Breast epithelium (tissue), 4 donors: ENCODE data around the gene PRR29. TPM values are rescaled to one million over a fixed set of nuclear protein-coding genes. Genes with fewer than 3 reads are reported as not detected.

ENCODE experiments used
- DNase-seq, 2 donors: peaks; one replicate each; pipeline ENCODE4 v3.0.0-alpha.2; 2019; ENCODE audit warnings: low spot score in 2 of 2
- H3K27ac ChIP-seq, 2 donors: fragments of 200-600 bp; sonication (generic) in 1 of 2; one replicate each; pipeline ENCODE4 v1.5.1; 2016 to 2019; ENCODE audit warnings: mild to moderate bottlenecking in 1 of 2
- H3K27me3 ChIP-seq, 2 donors: fragments of 200-600 bp; sonication (generic) in 1 of 2; one replicate each; pipeline versions ENCODE4 v1.5.1 to v1.6.0; 2017 to 2019; ENCODE audit warnings: control low read depth in 1 of 2, mild to moderate bottlenecking in 1 of 2
- H3K36me3 ChIP-seq: fragments of 200-600 bp; one replicate; pipeline ENCODE4 v1.5.1; 2019
- H3K4me1 ChIP-seq, 2 donors: fragments of 200-600 bp; sonication (generic); one replicate each; pipeline ENCODE4 v1.5.1; 2016 to 2019; ENCODE audit warnings: control low read depth in 1 of 2
- H3K4me3 ChIP-seq, 3 donors: fragments of 200-600 bp; sonication (generic); 1 replicate in 2 of 3; 2 replicates in 1 of 3; pipeline ENCODE4 v1.5.1; 2016 to 2019; ENCODE audit warnings: mild to moderate bottlenecking in 3 of 3, moderate library complexity in 2 of 3
- H3K9me3 ChIP-seq, 2 donors: fragments of 200-600 bp; sonication (generic) in 1 of 2; one replicate each; pipeline ENCODE4 v1.5.1; 2016 to 2019; ENCODE audit warnings: control low read depth in 1 of 2
- CTCF ChIP-seq, 3 donors: fragments of 450-650 bp; IDR thresholded peaks; one replicate each; pipeline ENCODE4 v1.5.1; 2016 to 2017; ENCODE audit warnings: antibody characterized with exemption in 3 of 3, mild to moderate bottlenecking in 3 of 3, moderate library complexity in 3 of 3
- POLR2A ChIP-seq: fragments of 450-650 bp; IDR thresholded peaks from one replicate; pipeline ENCODE4 v1.6.1; 2016; ENCODE audit warnings: antibody characterized with exemption, mild to moderate bottlenecking, moderate library complexity
- POLR2AphosphoS5 ChIP-seq, 3 donors: sonication (generic); formaldehyde crosslinking; IDR thresholded peaks; one replicate each; pipeline ENCODE4 v1.6.1; 2017; ENCODE audit warnings: antibody characterized with exemption in 3 of 3
- intact Hi-C: fragments of 100-400 bp; cut with DNase I; formaldehyde crosslinking; loops from one replicate; pipeline ENCODE4 v1.15.1; 2023; ENCODE audit warnings: low total_unique reads
- total RNA-seq, 3 donors: library from RNA; depleted of rRNA; stranded (reverse); fragments of >200 nt; gene quantifications; one replicate each; pipeline ENCODE4 v1.1.0, GENCODE V29; 2016

PRR29 gene
- total RNA-seq, 3 donors from 2014 or later = 0.15 to 1.3 (median 0.16) TPM

GRCh38 chr17:63997341-63998048 lies 656 bp upstream of the PRR29 start:
- peak in 1 of 2 donors; percentile 58 for DNase-seq
- peak overlapping the region; percentile 13 to 22 for H3K27ac ChIP-seq
- no peaks in the 10 kb centered on the region for H3K27me3 ChIP-seq
- TF ChIP-seq POLR2A (no peak), POLR2AphosphoS5 (IDR thresholded peaks at IDR 0.05) (peak in 1 of 3 donors; percentile 17)
- peaks cover 0 to 8% of the 10 kb centered on the region in 2 donors for H3K4me1 ChIP-seq
- no peaks in the 10 kb centered on the region for H3K9me3 ChIP-seq
- intact Hi-C loops = loop anchor here (1.0 kb wide), 1 partner anchor 34 kb away; no protein-coding TSS in a partner anchor
- no peaks in the 10 kb centered on the region for H3K36me3 ChIP-seq
- peak overlapping the region; percentile 48 to 88 (median 71) for H3K4me3 ChIP-seq

- H3K36me3 ChIP-seq = no peaks in the 10 kb centered on the region
- TF ChIP-seq CTCF (IDR thresholded peaks at IDR 0.05) (no peak), POLR2AphosphoS5 (IDR thresholded peaks at IDR 0.05) (no peak), POLR2A (no peak)
- H3K27me3 ChIP-seq = no peaks in the 10 kb centered on the region
- no peaks in the 10 kb centered on the region for H3K9me3 ChIP-seq
- DNase-seq = peak in 1 of 2 donors; percentile 49
- H3K4me3 ChIP-seq = peak overlapping the region; percentile 48 to 88 (median 71)
- intact Hi-C loops = loop anchor here (1.0 kb wide), 1 partner anchor 36 kb away; no protein-coding TSS in a partner anchor
- peak overlapping the region in 1 of 2 donors; percentile 22 for H3K27ac ChIP-seq
- peaks cover 0 to 8% of the 10 kb centered on the region in 2 donors for H3K4me1 ChIP-seq
Measured at GRCh38 chr17:63998721-63999679, 849 bp downstream of the PRR29 start.

- H3K4me1 ChIP-seq = peaks cover 0 to 8% of the 10 kb centered on the region in 2 donors
- TF ChIP-seq POLR2AphosphoS5 (IDR thresholded peaks at IDR 0.05) (no peak), CTCF (IDR thresholded peaks at IDR 0.05) (no peak), POLR2A (no peak)
Measured at GRCh38 chr17:63999680-64000531, 1.8 kb downstream of the PRR29 start.

GRCh38 chr17:64001091-64001579 lies 3.0 kb downstream of the PRR29 start:
- DNase-seq = peak in 1 of 2 donors; percentile 37

More at GRCh38 chr17:63999680-64000531, 1.8 kb downstream of the PRR29 start:
- H3K9me3 ChIP-seq = no peaks in the 10 kb centered on the region
- H3K27ac ChIP-seq = no peak overlapping the region
- H3K4me3 ChIP-seq = no peak overlapping the region
- H3K36me3 ChIP-seq = no peaks in the 10 kb centered on the region
- intact Hi-C loops = no loop called here
- no peaks in the 10 kb centered on the region for H3K27me3 ChIP-seq
- peak in 1 of 2 donors; percentile 31 for DNase-seq

More at GRCh38 chr17:64001091-64001579, 3.0 kb downstream of the PRR29 start:
- intact Hi-C loops = no loop called here
- Histone ChIP-seq H3K36me3 (no peaks in the 10 kb centered on the region), H3K4me1 (peaks cover 0 to 8% of the 10 kb centered on the region in 2 donors), H3K4me3 (no peak overlapping the region), H3K27me3 (no peaks in the 10 kb centered on the region), H3K27ac (peak overlapping the region in 1 of 2 donors; percentile 83), H3K9me3 (no peaks in the 10 kb centered on the region)
- no peak for TF ChIP-seq POLR2AphosphoS5 (IDR thresholded peaks at IDR 0.05)
- no peak for TF ChIP-seq POLR2A
- no peak for TF ChIP-seq CTCF (IDR thresholded peaks at IDR 0.05)
